GM19438 (cell line): Measurements from ENCODE around the gene TSHZ2.
A peak's percentile ranks its signal among the peaks of the same experiment; 100 is the strongest.

Experiments
- ATAC-seq: cut with Tn5 transposase; IDR thresholded peaks from one replicate; pipeline ENCODE4 v1.9.1; 2021; ENCODE audit warnings: low read depth; ENCODE audit not compliant: unreplicated experiment

TSHZ2 gene

GRCh38 chr20:53104884-53105283, 132.7 kb downstream of the TSHZ2 start:
- ATAC-seq, result no peak

DNA sequence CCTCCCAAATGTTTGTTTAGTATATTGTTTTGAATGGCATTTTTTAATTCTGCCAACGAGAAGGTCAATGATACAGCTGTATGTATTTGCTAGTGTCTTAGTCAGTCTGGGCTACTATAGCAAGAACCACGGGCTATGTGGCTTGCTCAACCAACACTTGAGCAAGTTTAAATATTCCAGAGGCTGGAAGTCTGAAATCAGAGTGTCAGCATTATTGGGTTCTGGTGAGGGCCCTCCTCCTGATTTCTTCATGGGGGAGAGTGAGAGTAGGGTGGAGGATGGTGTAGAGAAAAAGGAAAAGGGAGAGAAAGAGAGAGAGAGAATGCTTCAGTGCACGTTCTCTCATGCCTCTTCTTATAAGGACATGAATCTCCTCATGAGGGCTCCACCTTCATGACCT, 144.6 kb downstream of the TSHZ2 start:
- no peak for ATAC-seq

DNA sequence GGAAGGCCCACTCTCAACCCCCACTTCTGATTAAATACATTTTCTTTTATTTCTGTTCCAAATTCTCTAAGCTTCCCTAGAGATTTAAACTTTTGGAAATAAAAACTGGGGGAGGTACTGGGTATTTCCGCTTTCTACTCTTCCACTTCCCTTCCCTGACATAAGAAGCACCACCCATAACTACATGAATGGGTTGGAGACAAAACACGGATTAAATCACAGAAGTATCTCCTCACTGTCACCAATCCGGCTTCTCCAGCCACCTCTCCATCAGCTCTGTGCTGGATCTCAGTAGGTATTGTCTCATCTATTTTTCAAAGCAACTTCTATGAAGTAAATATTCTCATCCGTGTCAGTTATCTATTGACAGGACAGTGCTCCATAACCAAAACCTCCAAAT, 150.7 kb downstream of the TSHZ2 start:
- no peak for ATAC-seq

DNA sequence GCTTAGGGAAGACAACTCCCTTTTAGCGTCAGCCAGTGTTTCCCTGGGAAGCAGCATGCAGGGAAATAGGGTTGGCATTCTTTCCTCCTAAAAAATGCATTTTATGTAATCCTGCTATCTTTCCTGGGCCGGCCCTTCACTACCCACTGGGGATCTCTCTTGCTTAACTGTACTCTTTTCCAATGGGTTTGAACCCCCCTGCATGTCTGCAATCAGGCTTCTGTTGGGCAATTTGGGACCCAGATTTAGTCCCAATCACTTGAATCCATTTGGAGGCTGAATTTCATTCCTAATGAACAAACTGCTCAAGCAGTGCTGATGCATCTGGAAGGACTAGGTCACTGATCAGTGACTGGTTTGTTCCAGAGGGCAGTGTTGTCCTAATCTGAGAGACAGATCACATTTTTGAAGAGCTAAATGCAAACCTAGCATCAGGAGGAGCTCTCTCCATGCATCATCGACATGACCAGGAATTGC, 152.0 kb downstream of the TSHZ2 start:
- no peak for ATAC-seq

DNA sequence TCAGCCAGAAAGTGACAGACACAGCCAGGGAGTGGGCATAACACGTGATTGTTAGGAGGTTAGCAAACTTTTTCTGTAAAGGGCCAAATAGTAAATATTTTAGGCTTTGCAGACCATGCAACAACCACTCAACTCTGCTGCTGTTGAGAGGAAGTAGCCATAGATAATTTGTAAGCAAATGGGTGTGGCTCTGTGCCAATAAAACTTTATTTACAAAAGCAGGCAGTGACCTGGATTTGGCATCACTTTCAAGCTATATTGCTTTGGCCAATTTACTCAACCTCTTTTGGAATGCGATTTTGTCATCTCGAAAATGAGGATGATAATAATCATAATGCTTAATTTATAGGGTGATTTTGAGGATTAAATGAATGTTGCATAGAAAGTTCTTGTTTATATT, 152.6 kb downstream of the TSHZ2 start:
- no peak for ATAC-seq

DNA sequence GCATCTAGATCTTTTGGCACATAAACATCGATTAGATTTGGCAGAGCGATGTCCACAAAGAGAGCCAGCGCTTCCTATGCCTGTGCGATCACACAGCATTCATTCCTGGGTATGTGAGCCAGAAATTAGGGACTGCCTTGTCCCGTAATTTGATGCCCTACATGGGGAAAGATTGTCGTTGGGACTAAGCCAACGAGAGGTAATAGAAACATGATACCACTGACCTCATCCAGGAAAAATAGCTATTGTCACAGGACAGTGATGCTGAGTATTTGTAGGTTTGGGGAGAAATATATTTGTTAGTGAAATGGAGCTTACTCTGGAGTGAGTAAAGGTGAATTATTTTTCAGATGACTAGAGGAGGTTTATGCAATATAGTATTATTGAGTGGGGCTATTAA, 154.0 kb downstream of the TSHZ2 start:
- ATAC-seq, result no peak

GRCh38 chr20:53127027-53127426, 154.9 kb downstream of the TSHZ2 start:
- no peak for ATAC-seq

- no peak for ATAC-seq
These were observed 155.8 kb downstream of the TSHZ2 start for GRCh38 chr20:53128004-53128403.

DNA sequence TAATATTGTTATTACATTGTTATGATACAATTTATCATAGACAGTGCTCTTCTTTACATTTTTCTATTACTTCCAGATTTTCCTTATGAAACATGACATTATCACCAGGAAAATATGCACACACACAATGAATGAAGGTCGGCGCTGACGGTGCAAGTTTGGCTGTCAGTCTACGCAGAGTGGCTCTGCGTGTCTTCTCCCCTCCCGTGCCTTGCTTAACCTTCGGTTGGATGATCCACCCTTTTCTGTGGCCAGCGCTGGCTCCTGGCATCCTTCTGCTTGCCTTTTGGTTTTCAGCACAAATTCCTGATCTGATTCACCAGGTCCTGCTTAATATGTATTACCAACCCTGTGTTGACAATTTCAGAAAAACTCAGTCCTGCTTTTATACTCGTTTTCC, 157.4 kb downstream of the TSHZ2 start:
- ATAC-seq, result no peak

- ATAC-seq, result no peak
These were observed 158.6 kb downstream of the TSHZ2 start for GRCh38 chr20:53130795-53131194.

- ATAC-seq, result no peak
These were observed 161.0 kb downstream of the TSHZ2 start for GRCh38 chr20:53133125-53133524.

- no peak for ATAC-seq
These were observed 161.5 kb downstream of the TSHZ2 start for GRCh38 chr20:53133628-53134027.

DNA sequence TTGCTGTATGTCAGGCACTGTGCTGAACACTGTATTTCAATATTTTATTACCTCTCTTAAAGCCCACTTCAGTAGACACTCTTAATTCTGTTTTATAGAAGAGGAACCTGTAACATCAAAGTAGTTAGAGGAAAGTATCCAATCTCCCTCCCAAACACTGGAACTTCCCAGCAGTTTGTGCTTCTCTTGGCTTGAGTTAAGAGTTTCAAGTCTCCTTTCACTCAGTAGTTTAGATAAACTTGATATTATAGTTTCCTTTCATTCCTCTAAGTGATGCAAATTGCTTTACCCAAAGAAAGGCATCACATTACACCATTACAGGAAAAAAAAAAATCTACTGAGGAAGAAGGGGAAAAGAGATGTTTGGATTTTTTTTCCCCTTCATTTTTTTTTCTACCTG, 164.3 kb downstream of the TSHZ2 start:
- ATAC-seq, result no peak

DNA sequence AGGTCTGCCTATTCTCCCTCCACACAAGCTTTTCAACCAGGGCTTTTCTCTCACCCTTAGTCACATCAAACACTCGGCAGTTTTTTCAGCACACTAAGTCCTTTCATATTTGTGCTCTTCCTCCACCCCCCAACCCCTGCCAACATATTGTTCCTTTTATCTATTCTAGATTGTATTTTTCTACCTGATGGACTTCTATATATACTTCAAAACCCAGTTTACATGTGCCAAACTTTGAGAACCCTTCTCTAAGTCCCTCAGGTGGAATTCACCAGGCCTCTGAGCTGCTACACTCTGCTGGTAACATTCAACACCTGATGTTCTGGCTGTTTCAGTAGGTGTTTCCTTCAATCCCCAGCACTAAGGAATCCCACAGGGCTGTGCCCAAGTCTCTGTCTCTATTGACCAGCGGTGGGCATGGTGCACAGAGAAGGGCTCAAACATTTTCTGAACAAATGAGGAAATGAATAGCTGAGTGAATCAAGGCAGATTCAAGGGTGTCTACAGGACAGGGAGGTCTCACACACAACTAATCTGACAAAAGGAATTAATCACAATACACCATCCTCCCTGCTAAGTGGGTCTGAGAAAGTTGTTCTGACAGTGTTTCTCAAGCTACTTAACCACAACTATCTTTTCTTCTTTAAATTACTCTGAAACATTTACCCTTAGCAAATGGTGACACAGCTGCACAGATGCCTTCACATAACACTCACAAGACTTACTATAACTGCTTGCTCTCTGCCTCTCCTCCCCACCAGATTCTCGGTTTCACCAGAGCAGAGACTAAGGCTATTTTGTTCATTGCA, 166.5 kb downstream of the TSHZ2 start:
- ATAC-seq, result peak; percentile 95

- no peak for ATAC-seq
These were observed 169.3 kb downstream of the TSHZ2 start for GRCh38 chr20:53141201-53142050.

- no peak for ATAC-seq
These were observed 170.3 kb downstream of the TSHZ2 start for GRCh38 chr20:53142225-53143127.

- no peak for ATAC-seq
These were observed 174.2 kb downstream of the TSHZ2 start for GRCh38 chr20:53146201-53146891.

- no peak for ATAC-seq
These were observed 176.6 kb downstream of the TSHZ2 start for GRCh38 chr20:53148771-53149147.

GRCh38 chr20:53149148-53149889, 177.2 kb downstream of the TSHZ2 start:
- ATAC-seq, result no peak

DNA sequence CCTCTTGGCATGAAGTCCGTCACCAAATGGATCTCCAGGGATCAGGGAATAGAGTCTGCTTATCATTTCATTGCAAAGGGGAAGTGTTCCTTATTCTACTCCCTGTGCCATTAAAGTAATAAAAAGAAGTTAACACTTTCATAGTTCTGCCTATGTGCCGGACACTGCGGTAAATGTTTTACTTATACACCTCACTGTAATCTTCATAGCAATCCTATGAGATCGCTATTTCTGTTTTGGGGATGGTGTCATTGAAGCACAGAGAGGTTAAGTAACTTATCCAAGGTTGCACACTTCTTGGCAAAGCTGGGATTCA, 177.7 kb downstream of the TSHZ2 start:
- no peak for ATAC-seq
